ENCODE measurements around the gene SCG5.

Gene SCG5

DNA sequence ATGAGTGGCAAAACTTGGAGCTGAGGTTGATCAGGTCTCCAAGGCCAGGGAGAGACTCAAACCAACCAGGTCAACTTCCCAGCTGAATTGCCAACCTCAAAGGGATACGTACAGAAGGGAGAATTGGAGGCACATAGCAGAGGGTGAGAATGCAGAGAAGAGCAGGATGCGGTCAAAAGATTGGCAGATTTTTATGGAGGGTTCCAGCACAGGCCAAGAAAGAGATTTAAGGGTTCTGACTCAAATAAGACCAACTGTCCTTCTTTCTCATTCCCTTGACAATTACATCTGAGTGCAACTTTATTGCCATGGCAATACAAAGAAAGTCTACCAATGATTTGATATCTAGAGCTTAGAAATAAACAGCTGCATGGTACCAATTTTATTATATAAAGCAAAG lies 33.2 kb downstream of the SCG5 start:
- H3K27ac ChIP-seq (ENCODE audit: insufficient read depth, low read length, poor library complexity, severe bottlenecking), result no peak overlapping the region
- H3K27me3 ChIP-seq (replicated peaks; ENCODE audit: control insufficient read depth, insufficient read depth, low read length, poor library complexity, severe bottlenecking), result no peaks in the 10 kb centered on the region
- no peaks in the 10 kb centered on the region for H3K4me1 ChIP-seq (ENCODE audit: control insufficient read depth, insufficient read depth, low read length, poor library complexity, severe bottlenecking)
- no peaks in the 10 kb centered on the region for H3K36me3 ChIP-seq (ENCODE audit: control insufficient read depth, insufficient read depth, low read length)
- no peaks in the 10 kb centered on the region for H3K9me3 ChIP-seq (ENCODE audit: control insufficient read depth, low read length)
- H3K4me3 ChIP-seq (ENCODE audit: insufficient read depth, low read depth, low read length, poor library complexity, severe bottlenecking), result no peak overlapping the region
- no peak for DNase-seq

DNA sequence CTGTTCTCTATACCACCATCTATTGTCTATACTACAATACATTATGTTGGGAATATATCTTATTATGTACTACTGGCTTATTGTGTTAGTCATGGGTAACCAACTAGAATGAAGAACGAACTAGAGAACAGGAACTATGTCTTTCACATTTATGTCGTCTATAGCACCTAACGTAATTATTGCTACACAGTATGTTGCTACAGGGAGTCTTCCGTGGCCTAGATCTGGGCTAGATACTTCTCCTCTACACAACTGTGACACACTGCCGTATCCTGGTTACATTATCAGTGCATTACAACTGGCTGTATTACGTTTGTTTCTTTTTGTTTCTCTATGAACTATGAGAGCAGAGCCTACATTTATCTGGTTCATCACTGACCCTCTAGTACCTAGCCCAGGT lies 34.0 kb downstream of the SCG5 start:
- no peak overlapping the region for H3K27ac ChIP-seq (ENCODE audit: insufficient read depth, low read length, poor library complexity, severe bottlenecking)
- no peaks in the 10 kb centered on the region for H3K9me3 ChIP-seq (ENCODE audit: control insufficient read depth, low read length)
- no peaks in the 10 kb centered on the region for H3K4me1 ChIP-seq (ENCODE audit: control insufficient read depth, insufficient read depth, low read length, poor library complexity, severe bottlenecking)
- H3K36me3 ChIP-seq (ENCODE audit: control insufficient read depth, insufficient read depth, low read length), result no peaks in the 10 kb centered on the region
- no peak overlapping the region for H3K4me3 ChIP-seq (ENCODE audit: insufficient read depth, low read depth, low read length, poor library complexity, severe bottlenecking)
- H3K27me3 ChIP-seq (replicated peaks; ENCODE audit: control insufficient read depth, insufficient read depth, low read length, poor library complexity, severe bottlenecking), result no peaks in the 10 kb centered on the region
- no peak for DNase-seq

DNA sequence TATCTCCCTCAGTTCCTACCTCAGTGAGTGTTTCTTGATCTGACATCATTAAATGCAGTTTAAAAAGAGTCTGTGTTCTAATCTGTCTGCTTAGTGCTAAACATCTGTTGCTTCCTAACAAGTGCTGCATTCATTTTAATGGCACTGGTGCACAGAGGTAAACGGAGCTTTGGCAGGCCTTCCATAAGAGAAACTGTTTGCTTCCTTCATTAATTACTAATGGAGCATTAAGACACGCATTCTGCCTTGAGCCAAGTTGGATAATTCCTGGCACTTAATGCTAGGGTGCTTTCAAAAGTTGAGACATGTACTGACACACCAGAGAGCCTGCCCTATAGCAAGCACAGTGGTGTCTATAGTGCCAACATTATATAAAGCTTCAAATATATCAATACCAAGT lies 34.7 kb downstream of the SCG5 start:
- H3K27me3 ChIP-seq (replicated peaks; ENCODE audit: control insufficient read depth, insufficient read depth, low read length, poor library complexity, severe bottlenecking), result no peaks in the 10 kb centered on the region
- no peaks in the 10 kb centered on the region for H3K4me1 ChIP-seq (ENCODE audit: control insufficient read depth, insufficient read depth, low read length, poor library complexity, severe bottlenecking)
- DNase-seq, result no peak
- H3K27ac ChIP-seq (ENCODE audit: insufficient read depth, low read length, poor library complexity, severe bottlenecking), result no peak overlapping the region
- H3K4me3 ChIP-seq (ENCODE audit: insufficient read depth, low read depth, low read length, poor library complexity, severe bottlenecking), result no peak overlapping the region
- no peaks in the 10 kb centered on the region for H3K36me3 ChIP-seq (ENCODE audit: control insufficient read depth, insufficient read depth, low read length)
- H3K9me3 ChIP-seq (ENCODE audit: control insufficient read depth, low read length), result no peaks in the 10 kb centered on the region

DNA sequence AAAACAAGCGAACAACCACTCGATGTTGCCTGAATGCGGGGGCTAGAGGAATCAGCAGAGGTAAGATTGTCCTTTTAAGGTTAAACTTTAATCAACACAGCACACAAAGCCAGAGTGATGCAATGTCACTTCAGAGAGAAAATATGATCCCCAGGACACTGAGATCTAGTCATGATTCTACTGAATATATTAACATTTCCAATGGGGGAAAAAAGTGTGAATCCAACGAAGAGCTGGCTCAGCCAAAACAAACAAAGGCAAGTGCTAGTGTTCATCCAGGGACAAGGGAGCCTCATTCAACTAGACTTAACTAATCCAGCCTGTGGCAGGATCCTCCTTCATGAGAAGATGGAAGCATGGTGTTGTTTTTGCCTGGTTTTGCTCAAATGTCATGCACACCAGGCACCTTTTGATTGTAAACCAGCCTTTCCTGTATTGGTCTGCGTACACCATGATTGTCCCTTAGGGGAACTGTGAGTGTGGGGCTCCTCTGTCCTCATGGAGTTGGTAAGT lies 35.8 kb downstream of the SCG5 start:
- Histone ChIP-seq H3K27me3 (replicated peaks; ENCODE audit: control insufficient read depth, insufficient read depth, low read length, poor library complexity, severe bottlenecking) (no peaks in the 10 kb centered on the region), H3K4me1 (ENCODE audit: control insufficient read depth, insufficient read depth, low read length, poor library complexity, severe bottlenecking) (no peaks in the 10 kb centered on the region), H3K36me3 (ENCODE audit: control insufficient read depth, insufficient read depth, low read length) (no peaks in the 10 kb centered on the region), H3K9me3 (ENCODE audit: control insufficient read depth, low read length) (no peaks in the 10 kb centered on the region), H3K4me3 (ENCODE audit: insufficient read depth, low read depth, low read length, poor library complexity, severe bottlenecking) (no peak overlapping the region), H3K27ac (ENCODE audit: insufficient read depth, low read length, poor library complexity, severe bottlenecking) (no peak overlapping the region)
- no peak for DNase-seq

DNA sequence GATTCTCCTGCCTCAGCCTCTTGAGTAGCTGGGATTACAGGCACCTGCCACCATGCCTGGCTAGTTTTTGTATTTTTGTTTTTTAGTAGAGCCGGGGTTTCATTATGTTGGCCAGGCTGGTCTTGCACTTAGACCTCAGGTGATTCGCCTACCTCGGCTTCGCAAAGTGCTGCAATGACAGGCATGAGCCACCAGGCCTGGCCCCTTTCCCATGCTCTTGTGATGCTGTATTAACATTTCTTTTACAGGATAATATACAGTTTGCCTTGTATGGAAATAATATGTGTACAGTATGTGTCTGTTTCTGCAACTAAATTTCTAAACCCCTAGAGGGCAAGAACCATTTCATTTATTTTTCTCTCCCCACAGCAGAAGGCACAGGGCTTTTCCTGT lies 37.8 kb downstream of the SCG5 start:
- no peak for DNase-seq
- no peaks in the 10 kb centered on the region for H3K36me3 ChIP-seq (ENCODE audit: control insufficient read depth, insufficient read depth, low read length)
- H3K27ac ChIP-seq (ENCODE audit: insufficient read depth, low read length, poor library complexity, severe bottlenecking), result no peak overlapping the region
- no peaks in the 10 kb centered on the region for H3K9me3 ChIP-seq (ENCODE audit: control insufficient read depth, low read length)
- H3K4me3 ChIP-seq (ENCODE audit: insufficient read depth, low read depth, low read length, poor library complexity, severe bottlenecking), result no peak overlapping the region
- H3K4me1 ChIP-seq (ENCODE audit: control insufficient read depth, insufficient read depth, low read length, poor library complexity, severe bottlenecking), result no peaks in the 10 kb centered on the region
- H3K27me3 ChIP-seq (replicated peaks; ENCODE audit: control insufficient read depth, insufficient read depth, low read length, poor library complexity, severe bottlenecking), result no peaks in the 10 kb centered on the region

DNA sequence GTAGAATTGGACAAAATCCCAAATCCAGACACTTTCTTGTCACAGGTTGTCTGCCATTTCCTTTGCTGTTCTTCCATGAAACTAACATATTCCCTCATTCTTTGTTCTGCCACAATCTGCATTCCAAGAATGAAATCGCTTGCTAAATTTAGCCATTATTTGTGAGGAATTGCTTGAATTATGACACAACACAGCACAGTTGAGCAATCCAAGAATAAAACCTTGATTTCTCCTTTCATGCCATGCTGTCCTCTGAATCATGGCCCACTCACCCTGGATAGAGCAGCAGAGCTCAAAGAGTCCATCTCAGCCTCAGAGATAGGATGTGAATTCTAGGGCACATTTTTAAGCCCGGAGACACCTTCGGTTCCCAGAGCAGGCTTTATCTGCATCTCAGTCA lies 41.1 kb downstream of the SCG5 start:
- no peaks in the 10 kb centered on the region for H3K36me3 ChIP-seq (ENCODE audit: control insufficient read depth, insufficient read depth, low read length)
- DNase-seq, result no peak
- H3K4me1 ChIP-seq (ENCODE audit: control insufficient read depth, insufficient read depth, low read length, poor library complexity, severe bottlenecking), result no peaks in the 10 kb centered on the region
- no peak overlapping the region for H3K27ac ChIP-seq (ENCODE audit: insufficient read depth, low read length, poor library complexity, severe bottlenecking)
- no peaks in the 10 kb centered on the region for H3K27me3 ChIP-seq (replicated peaks; ENCODE audit: control insufficient read depth, insufficient read depth, low read length, poor library complexity, severe bottlenecking)
- H3K9me3 ChIP-seq (ENCODE audit: control insufficient read depth, low read length), result no peaks in the 10 kb centered on the region
- no peak overlapping the region for H3K4me3 ChIP-seq (ENCODE audit: insufficient read depth, low read depth, low read length, poor library complexity, severe bottlenecking)

DNA sequence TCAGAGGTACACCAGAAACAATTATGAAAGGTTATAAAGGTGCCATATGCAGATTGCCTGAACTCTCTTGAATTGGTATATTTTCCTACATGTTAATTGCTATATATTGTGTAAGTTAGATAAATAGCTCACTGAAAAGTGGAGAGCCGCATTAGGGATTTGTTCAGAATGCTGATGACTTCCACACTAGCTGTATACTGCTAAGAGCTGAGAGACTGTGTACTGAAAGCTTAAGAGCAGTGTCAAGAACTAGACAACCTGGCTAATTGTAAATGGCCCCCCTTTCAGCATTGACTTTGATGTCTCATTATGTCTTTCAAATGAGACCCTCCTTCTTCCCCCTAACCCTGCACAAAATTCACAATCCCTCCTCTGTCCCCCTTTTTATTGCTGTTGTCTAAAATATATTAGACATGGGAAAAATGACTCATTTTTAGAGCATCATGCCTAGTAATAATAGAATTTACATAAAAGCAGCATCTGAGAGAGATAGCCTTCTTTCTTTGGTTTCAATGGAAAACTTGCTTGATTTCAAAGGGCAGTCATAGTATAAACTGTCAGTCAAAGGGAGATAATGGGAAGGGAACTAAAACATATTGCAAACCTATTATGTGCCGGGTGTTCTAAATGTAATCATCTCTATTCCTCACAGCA lies 41.6 kb downstream of the SCG5 start:
- Histone ChIP-seq H3K36me3 (ENCODE audit: control insufficient read depth, insufficient read depth, low read length) (no peaks in the 10 kb centered on the region), H3K4me1 (ENCODE audit: control insufficient read depth, insufficient read depth, low read length, poor library complexity, severe bottlenecking) (no peaks in the 10 kb centered on the region), H3K9me3 (ENCODE audit: control insufficient read depth, low read length) (no peaks in the 10 kb centered on the region), H3K27ac (ENCODE audit: insufficient read depth, low read length, poor library complexity, severe bottlenecking) (no peak overlapping the region), H3K27me3 (replicated peaks; ENCODE audit: control insufficient read depth, insufficient read depth, low read length, poor library complexity, severe bottlenecking) (no peaks in the 10 kb centered on the region), H3K4me3 (ENCODE audit: insufficient read depth, low read depth, low read length, poor library complexity, severe bottlenecking) (no peak overlapping the region)
- no peak for DNase-seq

DNA sequence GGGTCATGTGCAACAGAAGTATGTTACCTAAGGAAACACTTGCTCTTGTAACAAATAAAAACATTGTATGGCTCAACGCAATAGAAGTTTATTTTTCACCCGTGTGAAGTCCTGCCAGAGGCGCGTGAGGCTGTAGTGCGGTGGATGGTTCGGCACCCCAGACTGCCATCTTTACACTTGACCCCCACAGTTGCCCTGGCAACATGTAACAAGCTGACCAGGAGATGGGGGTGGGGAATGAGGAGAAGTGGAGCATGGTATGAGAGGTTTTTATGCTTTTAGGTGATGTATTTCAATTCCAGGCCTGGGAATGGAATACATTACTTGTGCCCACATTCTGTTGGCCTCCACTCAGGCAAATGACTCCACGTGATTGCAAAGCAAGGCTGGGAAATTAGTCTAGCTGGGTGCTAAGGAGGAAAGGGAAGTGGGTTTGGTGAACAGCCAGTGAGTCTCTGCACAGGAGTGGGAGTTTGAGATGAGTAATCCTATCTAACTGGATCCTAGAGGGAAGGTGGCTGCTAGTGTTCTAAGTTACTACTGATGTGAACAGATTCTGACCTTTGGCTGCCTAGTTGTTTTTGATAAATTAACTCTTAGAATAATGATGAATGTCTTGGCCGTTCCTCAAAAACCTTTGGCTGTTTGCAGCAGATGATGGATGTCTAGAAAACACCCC lies 42.5 kb downstream of the SCG5 start:
- H3K36me3 ChIP-seq (ENCODE audit: control insufficient read depth, insufficient read depth, low read length), result no peaks in the 10 kb centered on the region
- H3K4me3 ChIP-seq (ENCODE audit: insufficient read depth, low read depth, low read length, poor library complexity, severe bottlenecking), result no peak overlapping the region
- H3K27me3 ChIP-seq (replicated peaks; ENCODE audit: control insufficient read depth, insufficient read depth, low read length, poor library complexity, severe bottlenecking), result no peaks in the 10 kb centered on the region
- no peak for DNase-seq
- no peaks in the 10 kb centered on the region for H3K4me1 ChIP-seq (ENCODE audit: control insufficient read depth, insufficient read depth, low read length, poor library complexity, severe bottlenecking)
- H3K27ac ChIP-seq (ENCODE audit: insufficient read depth, low read length, poor library complexity, severe bottlenecking), result no peak overlapping the region
- no peaks in the 10 kb centered on the region for H3K9me3 ChIP-seq (ENCODE audit: control insufficient read depth, low read length)

DNA sequence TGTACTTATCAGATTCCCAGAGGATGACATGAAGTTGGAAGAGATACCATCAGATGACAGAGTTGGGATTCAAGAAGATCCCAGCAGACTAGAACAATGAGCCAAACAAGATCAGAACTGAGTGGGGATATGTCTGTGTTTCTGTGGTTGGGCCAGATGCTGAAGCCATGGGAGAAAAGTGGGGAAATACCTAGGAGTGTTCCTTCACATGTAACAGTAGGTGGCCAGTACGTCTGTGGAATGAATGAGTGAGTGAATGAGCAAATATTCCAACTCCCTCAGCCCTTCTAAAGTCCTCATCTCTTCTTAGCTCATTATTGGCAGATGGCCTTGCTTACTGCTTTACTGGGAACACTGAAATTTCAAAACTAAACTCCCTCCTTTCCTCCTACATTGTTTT lies 44.1 kb downstream of the SCG5 start:
- no peak for DNase-seq
- H3K27ac ChIP-seq (ENCODE audit: insufficient read depth, low read length, poor library complexity, severe bottlenecking), result no peak overlapping the region
- no peaks in the 10 kb centered on the region for H3K36me3 ChIP-seq (ENCODE audit: control insufficient read depth, insufficient read depth, low read length)
- H3K27me3 ChIP-seq (replicated peaks; ENCODE audit: control insufficient read depth, insufficient read depth, low read length, poor library complexity, severe bottlenecking), result no peaks in the 10 kb centered on the region
- H3K4me1 ChIP-seq (ENCODE audit: control insufficient read depth, insufficient read depth, low read length, poor library complexity, severe bottlenecking), result no peaks in the 10 kb centered on the region
- no peaks in the 10 kb centered on the region for H3K9me3 ChIP-seq (ENCODE audit: control insufficient read depth, low read length)
- no peak overlapping the region for H3K4me3 ChIP-seq (ENCODE audit: insufficient read depth, low read depth, low read length, poor library complexity, severe bottlenecking)

DNA sequence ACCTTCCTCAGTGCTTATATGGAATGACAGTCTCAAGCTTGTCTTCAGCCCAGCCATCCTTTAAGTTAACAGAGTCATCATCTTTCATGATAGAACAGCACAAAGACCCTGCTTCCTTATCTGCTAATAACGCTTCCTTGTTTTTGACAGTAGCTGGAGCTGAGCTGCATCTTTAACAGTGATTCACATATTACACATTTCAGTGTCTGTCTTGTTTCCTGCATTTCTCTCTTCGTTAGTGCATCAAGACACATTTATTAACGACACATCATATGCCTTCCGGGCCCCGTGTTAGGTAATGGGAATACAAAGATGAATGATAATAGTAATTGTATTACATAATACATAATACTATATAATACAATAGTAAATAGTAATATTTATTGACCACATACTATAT lies 46.0 kb downstream of the SCG5 start:
- Histone ChIP-seq H3K4me3 (ENCODE audit: insufficient read depth, low read depth, low read length, poor library complexity, severe bottlenecking) (no peak overlapping the region), H3K4me1 (ENCODE audit: control insufficient read depth, insufficient read depth, low read length, poor library complexity, severe bottlenecking) (no peaks in the 10 kb centered on the region), H3K9me3 (ENCODE audit: control insufficient read depth, low read length) (no peaks in the 10 kb centered on the region), H3K27ac (ENCODE audit: insufficient read depth, low read length, poor library complexity, severe bottlenecking) (no peak overlapping the region), H3K36me3 (ENCODE audit: control insufficient read depth, insufficient read depth, low read length) (no peaks in the 10 kb centered on the region), H3K27me3 (replicated peaks; ENCODE audit: control insufficient read depth, insufficient read depth, low read length, poor library complexity, severe bottlenecking) (no peaks in the 10 kb centered on the region)
- no peak for DNase-seq
